HAP-1 (cell line): ENCODE results near the gene SMTNL2.
"Not testable (repeated sequence)": the region's sequence is repeated elsewhere in the genome, so short reads cannot be mapped to it uniquely, and the experiment has no call there.

Source experiments
- DNase-seq, 2 experiments: peaks; one replicate each; pipeline ENCODE4 v3.0.0-alpha.2; 2016 to 2020; ENCODE audit warnings: low spot score in 2 of 2
- H3K27me3 ChIP-seq: fragments of 250-450 bp; sonication (Bioruptor Pico); 2 replicates; pipeline ENCODE4 v1.5.1; 2020; ENCODE audit warnings: low read depth, mild to moderate bottlenecking, moderate library complexity
- H3K36me3 ChIP-seq: fragments of 250-450 bp; sonication (Bioruptor Pico); replicated peaks from 2 replicates; pipeline ENCODE4 v1.5.1; 2020; ENCODE audit warnings: mild to moderate bottlenecking
- H3K4me1 ChIP-seq: fragments of 250-450 bp; sonication (Bioruptor Pico); 2 replicates; pipeline ENCODE4 v1.5.1; 2020; ENCODE audit warnings: mild to moderate bottlenecking
- H3K4me3 ChIP-seq: fragments of 250-450 bp; sonication (Bioruptor Pico); 2 replicates; pipeline ENCODE4 v1.5.1; 2020; ENCODE audit warnings: mild to moderate bottlenecking, moderate library complexity
- H3K9me3 ChIP-seq: fragments of 250-450 bp; sonication (Bioruptor Pico); 2 replicates; pipeline ENCODE4 v1.5.1; 2020; ENCODE audit warnings: mild to moderate bottlenecking, moderate library complexity
- in situ Hi-C: fragments of 300-500 bp; cut with MboI; formaldehyde crosslinking; loops from 3 replicates; pipeline ENCODE4 v1.14.3; 2020; ENCODE audit warnings: low sequenced_read_pairs, inconsistent platforms, mixed read lengths

The SMTNL2 gene

DNA sequence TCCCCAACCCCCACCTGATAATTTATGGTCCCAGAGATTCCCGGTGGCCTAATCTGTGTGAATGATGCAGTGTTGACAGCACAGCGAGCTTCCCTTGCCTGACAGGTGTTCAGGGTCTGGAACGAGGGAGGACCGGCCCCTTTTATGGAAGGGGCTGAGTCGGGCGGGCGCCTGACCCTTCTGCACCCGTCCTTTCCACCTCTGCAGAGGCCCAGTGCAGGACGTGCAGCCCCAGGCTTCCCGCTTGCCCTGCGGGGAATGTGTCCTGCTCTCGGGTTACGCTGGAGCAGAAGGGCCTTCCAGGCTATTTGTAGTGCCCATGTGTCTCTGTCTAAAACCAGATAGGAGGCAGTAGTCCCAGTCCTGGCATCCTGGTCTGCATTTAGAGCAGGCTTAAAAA lies 16.2 kb downstream of the SMTNL2 start:
- in situ Hi-C loops = no loop called here
- H3K36me3 ChIP-seq = no peaks in the 10 kb centered on the region
- no peaks in the 10 kb centered on the region for H3K9me3 ChIP-seq
- no peaks in the 10 kb centered on the region for H3K27me3 ChIP-seq
- no peaks in the 10 kb centered on the region for H3K4me1 ChIP-seq
- DNase-seq = no peak
- no peak overlapping the region for H3K4me3 ChIP-seq

GRCh38 chr17:4601326-4601725 lies 17.0 kb downstream of the SMTNL2 start:
- in situ Hi-C loops = no loop called here

DNA sequence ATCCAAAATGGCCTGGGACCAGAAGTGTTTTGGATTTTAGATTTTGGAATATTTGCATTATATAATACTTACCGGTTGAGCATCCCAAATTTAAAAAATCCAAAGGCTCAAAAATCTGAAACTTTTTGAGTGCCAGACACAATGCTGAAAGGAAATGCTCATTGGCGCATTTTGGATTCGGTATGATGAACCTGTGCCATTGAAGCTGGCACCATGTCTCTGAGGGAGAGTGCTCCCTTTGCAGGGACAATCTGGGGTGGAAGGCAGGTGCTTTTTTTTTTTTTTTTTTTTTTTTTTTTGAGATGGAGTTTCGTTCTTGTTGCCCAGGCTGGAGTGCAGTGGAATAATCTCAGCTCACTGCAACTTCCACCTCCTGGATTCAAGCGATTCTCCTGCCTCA lies 17.7 kb downstream of the SMTNL2 start:
- H3K9me3 ChIP-seq = no peaks in the 10 kb centered on the region
- in situ Hi-C loops = no loop called here
- DNase-seq = no peak
- no peaks in the 10 kb centered on the region for H3K4me1 ChIP-seq
- H3K4me3 ChIP-seq = no peak overlapping the region
- no peaks in the 10 kb centered on the region for H3K36me3 ChIP-seq
- no peaks in the 10 kb centered on the region for H3K27me3 ChIP-seq

More at GRCh38 chr17:4601326-4601725, 17.0 kb downstream of the SMTNL2 start:
- no peaks in the 10 kb centered on the region for H3K4me1 ChIP-seq
- H3K36me3 ChIP-seq = no peaks in the 10 kb centered on the region
- no peaks in the 10 kb centered on the region for H3K9me3 ChIP-seq
- no peak for DNase-seq
- no peak overlapping the region for H3K4me3 ChIP-seq
- no peaks in the 10 kb centered on the region for H3K27me3 ChIP-seq

DNA sequence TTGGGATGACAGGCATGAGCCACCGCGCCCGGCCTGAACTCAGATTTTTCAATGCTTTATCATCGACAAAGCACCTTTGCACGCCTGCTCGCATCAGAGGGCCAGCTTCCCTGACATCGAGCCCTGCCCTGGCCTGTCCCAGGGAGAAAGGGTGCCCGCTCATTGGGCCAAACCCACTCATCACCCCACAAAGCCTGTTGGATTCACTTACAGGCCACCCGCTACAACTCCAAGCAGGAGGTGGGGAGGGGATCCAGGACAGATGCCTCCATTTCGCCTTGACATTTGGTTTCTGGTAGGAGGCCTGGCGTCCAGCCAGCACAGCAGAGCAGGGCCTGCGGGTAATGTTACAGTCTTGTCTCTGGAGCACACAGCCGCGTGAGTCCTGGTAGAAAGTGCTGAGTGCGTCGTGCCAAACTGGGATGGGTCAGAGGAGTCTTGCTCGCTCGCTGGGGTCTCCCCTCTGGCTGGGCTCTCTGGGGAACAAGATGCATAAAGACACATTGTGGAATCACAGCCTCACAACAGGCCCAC lies 19.8 kb downstream of the SMTNL2 start:
- Histone ChIP-seq H3K27me3 (no peaks in the 10 kb centered on the region), H3K4me1 (no peaks in the 10 kb centered on the region), H3K9me3 (no peaks in the 10 kb centered on the region), H3K36me3 (no peaks in the 10 kb centered on the region), H3K4me3 (no peak overlapping the region)
- in situ Hi-C loops = no loop called here
- DNase-seq = no peak

DNA sequence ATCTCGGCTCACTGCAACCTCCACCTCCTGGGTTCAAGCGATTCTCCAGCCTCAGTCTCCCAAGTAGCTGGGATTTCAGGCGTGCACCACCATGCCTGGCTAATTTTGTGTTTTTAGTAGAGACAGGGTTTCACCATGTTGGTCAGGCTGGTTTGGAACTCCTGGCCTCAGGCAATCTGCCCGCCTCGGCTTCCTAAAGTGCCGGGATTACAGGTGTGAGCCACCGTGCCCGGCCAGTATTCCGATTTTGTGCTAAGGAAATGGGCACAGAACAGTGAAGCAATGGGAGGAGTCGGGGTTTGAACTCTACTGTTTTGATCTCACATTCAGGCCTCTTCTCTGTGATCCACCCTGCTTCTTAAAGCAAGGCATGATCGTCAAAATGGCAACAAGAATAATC lies 20.4 kb downstream of the SMTNL2 start:
- H3K27me3 ChIP-seq, H3K4me1 ChIP-seq, in situ Hi-C loops, H3K4me3 ChIP-seq, DNase-seq, H3K9me3 ChIP-seq, H3K36me3 ChIP-seq: not testable (repeated sequence)

GRCh38 chr17:4605826-4606225 lies 21.5 kb downstream of the SMTNL2 start:
- Histone ChIP-seq H3K36me3 (no peaks in the 10 kb centered on the region), H3K27me3 (no peaks in the 10 kb centered on the region), H3K4me3 (no peak overlapping the region), H3K4me1 (no peaks in the 10 kb centered on the region), H3K9me3 (no peaks in the 10 kb centered on the region)
- in situ Hi-C loops = no loop called here
- DNase-seq = no peak

- Histone ChIP-seq H3K4me1 (no peaks in the 10 kb centered on the region), H3K4me3 (no peak overlapping the region), H3K9me3 (no peaks in the 10 kb centered on the region), H3K36me3 (no peaks in the 10 kb centered on the region), H3K27me3 (no peaks in the 10 kb centered on the region)
- in situ Hi-C loops = no loop called here
- DNase-seq = no peak
Measured at GRCh38 chr17:4607261-4607741, 23.0 kb downstream of the SMTNL2 start.

- Histone ChIP-seq H3K4me1 (no peaks in the 10 kb centered on the region), H3K4me3 (no peak overlapping the region), H3K27me3 (no peaks in the 10 kb centered on the region), H3K9me3 (no peaks in the 10 kb centered on the region), H3K36me3 (no peaks in the 10 kb centered on the region)
- no peak for DNase-seq
- in situ Hi-C loops = no loop called here
Measured at GRCh38 chr17:4607773-4608187, 23.5 kb downstream of the SMTNL2 start.

DNA sequence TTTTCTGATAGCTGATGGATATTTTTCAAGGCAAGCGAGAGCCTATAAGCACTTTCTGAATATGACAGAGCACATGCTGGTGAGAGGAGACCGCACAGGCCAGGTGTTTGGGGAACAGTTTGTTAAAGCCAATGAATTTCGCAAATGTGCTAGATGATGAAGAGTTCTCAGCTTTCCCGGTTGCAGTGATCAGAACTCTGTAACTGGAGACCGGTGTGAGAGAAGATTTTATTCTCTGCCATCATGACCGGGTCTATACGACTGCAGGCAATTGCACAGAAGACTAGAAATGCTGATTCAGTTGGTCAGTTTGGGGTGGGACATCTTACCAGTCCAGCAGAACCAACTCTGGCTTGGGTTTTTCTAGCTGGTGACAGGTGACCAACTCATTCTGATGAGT lies 25.4 kb downstream of the SMTNL2 start:
- no peak for DNase-seq
- Histone ChIP-seq H3K36me3 (no peaks in the 10 kb centered on the region), H3K27me3 (no peaks in the 10 kb centered on the region), H3K4me3 (no peak overlapping the region), H3K9me3 (no peaks in the 10 kb centered on the region), H3K4me1 (no peaks in the 10 kb centered on the region)
- in situ Hi-C loops = no loop called here

GRCh38 chr17:4610162-4610561 lies 25.8 kb downstream of the SMTNL2 start:
- no peaks in the 10 kb centered on the region for H3K4me1 ChIP-seq
- no peak overlapping the region for H3K4me3 ChIP-seq
- DNase-seq = no peak
- H3K27me3 ChIP-seq = no peaks in the 10 kb centered on the region
- H3K9me3 ChIP-seq = no peaks in the 10 kb centered on the region
- H3K36me3 ChIP-seq = no peaks in the 10 kb centered on the region
- in situ Hi-C loops = no loop called here

GRCh38 chr17:4610656-4611055 lies 26.3 kb downstream of the SMTNL2 start:
- no peaks in the 10 kb centered on the region for H3K36me3 ChIP-seq
- DNase-seq = no peak
- no peaks in the 10 kb centered on the region for H3K27me3 ChIP-seq
- in situ Hi-C loops = no loop called here
- H3K4me3 ChIP-seq = no peak overlapping the region
- H3K9me3 ChIP-seq = no peaks in the 10 kb centered on the region
- H3K4me1 ChIP-seq = no peaks in the 10 kb centered on the region

GRCh38 chr17:4616476-4616875 lies 32.1 kb downstream of the SMTNL2 start:
- no peak for DNase-seq
- in situ Hi-C loops = no loop called here

GRCh38 chr17:4617090-4617489 lies 32.8 kb downstream of the SMTNL2 start:
- in situ Hi-C loops = no loop called here
- Histone ChIP-seq H3K4me1 (no peaks in the 10 kb centered on the region), H3K27me3 (no peaks in the 10 kb centered on the region), H3K36me3 (no peaks in the 10 kb centered on the region), H3K4me3 (no peak overlapping the region), H3K9me3 (no peaks in the 10 kb centered on the region)
- no peak for DNase-seq

More at GRCh38 chr17:4616476-4616875, 32.1 kb downstream of the SMTNL2 start:
- Histone ChIP-seq H3K36me3 (no peaks in the 10 kb centered on the region), H3K4me1 (no peaks in the 10 kb centered on the region), H3K9me3 (no peaks in the 10 kb centered on the region), H3K27me3 (no peaks in the 10 kb centered on the region), H3K4me3 (no peak overlapping the region)

- H3K27me3 ChIP-seq = no peaks in the 10 kb centered on the region; the same call in 1 of the 2 replicates
- H3K9me3 ChIP-seq = no peaks in the 10 kb centered on the region
- no peak overlapping the region for H3K4me3 ChIP-seq
- H3K36me3 ChIP-seq = no peaks in the 10 kb centered on the region
- in situ Hi-C loops = no loop called here
- DNase-seq = no peak
- H3K4me1 ChIP-seq = no peaks in the 10 kb centered on the region
Measured at GRCh38 chr17:4617590-4618351, 33.4 kb downstream of the SMTNL2 start.
